Kasumi-1 (cell line): ENCODE data around the gene LPAR6.

Experiments used
- DNase-seq, 2 experiments: peaks; one replicate each; lab custom pipeline; 2025; lab: John Stamatoyannopoulos, UW

LPAR6 gene

GRCh38 chr13:48414501-48414900, 1.6 kb upstream of the LPAR6 start:
- no peak for DNase-seq

GRCh38 chr13:48411841-48412531, 927 bp downstream of the LPAR6 start:
- DNase-seq = peak; percentile 41 to 70

- no peak for DNase-seq
Measured at GRCh38 chr13:48411147-48411794, 1.6 kb downstream of the LPAR6 start.

GRCh38 chr13:48410199-48410598, 2.7 kb downstream of the LPAR6 start:
- no peak for DNase-seq

- no peak for DNase-seq
Measured at GRCh38 chr13:48405875-48406274, 7.0 kb downstream of the LPAR6 start.

GRCh38 chr13:48404952-48405351, 8.0 kb downstream of the LPAR6 start:
- DNase-seq = no peak

- no peak for DNase-seq
Measured at GRCh38 chr13:48403913-48404312, 9.0 kb downstream of the LPAR6 start.

- peak; percentile 46 to 49 for DNase-seq
Measured at GRCh38 chr13:48403151-48403631, 9.7 kb downstream of the LPAR6 start.

- no peak for DNase-seq
Measured at GRCh38 chr13:48402325-48402932, 10.5 kb downstream of the LPAR6 start.

GRCh38 chr13:48401480-48401879, 11.4 kb downstream of the LPAR6 start:
- DNase-seq = peak; percentile 54 to 58

- peak; percentile 47 to 58 for DNase-seq
Measured at GRCh38 chr13:48400850-48401291, 12.0 kb downstream of the LPAR6 start.

GRCh38 chr13:48400090-48400694, 12.7 kb downstream of the LPAR6 start:
- DNase-seq = no peak

- DNase-seq = no peak
Measured at GRCh38 chr13:48398450-48399095, 14.3 kb downstream of the LPAR6 start.

- no peak for DNase-seq
Measured at GRCh38 chr13:48397744-48398143, 15.2 kb downstream of the LPAR6 start.

GRCh38 chr13:48393698-48394085, 19.2 kb downstream of the LPAR6 start:
- no peak for DNase-seq

- DNase-seq = no peak
Measured at GRCh38 chr13:48393030-48393697, 19.7 kb downstream of the LPAR6 start.

GRCh38 chr13:48391257-48391656, 21.7 kb downstream of the LPAR6 start:
- DNase-seq = no peak

GRCh38 chr13:48386816-48387215, 26.1 kb downstream of the LPAR6 start:
- no peak for DNase-seq

- DNase-seq = no peak
Measured at GRCh38 chr13:48383384-48383783, 29.5 kb downstream of the LPAR6 start.

- no peak for DNase-seq
Measured at GRCh38 chr13:48380581-48380980, 32.3 kb downstream of the LPAR6 start.

GRCh38 chr13:48377857-48378256, 35.1 kb downstream of the LPAR6 start:
- no peak for DNase-seq

GRCh38 chr13:48370815-48371214, 42.1 kb downstream of the LPAR6 start:
- DNase-seq = no peak
